Bronchial epithelial cell (primary cell): Measurements from ENCODE around the gene KRTAP10-9. TPM values are rescaled to one million over a fixed set of nuclear protein-coding genes. Genes with fewer than 3 reads are reported as not detected.

Experiments used
- DNase-seq: peaks from one replicate; pipeline ENCODE4 v3.0.0-alpha.2; 2010; ENCODE audit warnings: low read depth
- FAIRE-seq: peaks from 2 replicates; lab custom pipeline; 2011; peaks lifted over from hg19 to GRCh38; lab: Jason Lieb, UNC
- H3K27me3 ChIP-seq: 2 replicates; pipeline ENCODE4 v1.5.1; 2011; ENCODE audit warnings: low read length; ENCODE audit not compliant: control insufficient read depth, insufficient read depth
- H3K36me3 ChIP-seq: 2 replicates; pipeline ENCODE4 v1.5.1; 2011; ENCODE audit warnings: low read length; ENCODE audit not compliant: control insufficient read depth, insufficient read depth
- H3K4me3 ChIP-seq: 2 replicates; pipeline ENCODE4 v1.5.1; 2011; ENCODE audit warnings: mild to moderate bottlenecking, low read depth, low read length, control low read depth
- total RNA-seq: library from RNA; depleted of rRNA; stranded (reverse); fragments of >200 nt; gene quantifications from 2 replicates; pipeline ENCODE4 v1.2.1, GENCODE V29; 2014
- TF ChIP-seq, protein P1 (sequence below): IDR thresholded peaks from 2 replicates; pipeline ENCODE4 v1.5.1; 2011; ENCODE audit warnings: mild to moderate bottlenecking, moderate library complexity, low read length, control low read depth, inconsistent platforms; ENCODE audit not compliant: insufficient read depth, severe bottlenecking

Gene KRTAP10-9
- total RNA-seq, 1 donor from 2014 or later: not detected

DNA sequence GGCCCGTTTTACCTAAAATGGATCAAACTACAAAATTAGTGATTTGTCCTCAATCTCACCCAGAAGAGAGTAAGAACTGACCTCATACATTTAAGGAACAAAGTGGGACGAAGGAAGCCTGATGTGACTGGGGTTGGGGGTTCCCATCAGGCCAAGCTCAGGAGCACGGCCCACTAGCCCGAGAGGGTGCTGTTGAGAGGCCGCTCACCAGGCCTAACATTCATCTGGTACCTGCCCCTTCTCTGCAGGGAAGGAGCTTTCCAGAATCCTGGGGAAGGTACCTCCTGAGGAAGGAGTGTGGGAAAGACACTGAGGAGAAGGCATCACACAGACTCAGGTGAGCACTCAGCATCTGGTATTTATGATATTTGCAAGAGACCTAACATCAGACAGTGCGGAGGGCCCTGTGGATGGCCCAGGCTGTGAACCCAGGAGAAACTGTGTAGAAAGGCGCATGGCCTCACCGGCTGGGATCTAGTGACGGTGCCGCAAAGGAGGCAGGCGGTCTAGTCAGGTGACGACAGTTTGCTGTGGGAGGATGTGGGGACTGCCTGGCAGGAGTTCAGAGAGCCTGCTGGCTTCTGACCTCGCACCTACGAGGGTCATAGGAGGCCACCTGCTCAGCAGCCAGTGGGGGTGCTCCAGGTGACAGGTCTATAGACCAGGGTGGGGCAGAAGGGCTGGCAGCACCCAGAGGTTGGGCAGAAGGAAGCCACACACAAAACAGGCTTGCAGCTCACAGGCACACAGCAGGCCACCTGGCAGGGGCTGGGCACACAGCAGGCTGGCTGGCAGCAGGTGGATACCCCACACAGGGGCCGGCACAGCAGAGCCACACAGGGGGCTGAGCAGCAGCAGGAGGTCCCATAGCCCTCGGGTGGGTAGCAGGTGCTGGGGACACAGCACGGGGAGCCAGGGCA is 27.0 kb downstream of the KRTAP10-9 start:
- Histone ChIP-seq H3K36me3 (no peaks in the 10 kb centered on the region), H3K4me3 (no peak overlapping the region), H3K27me3 (no peaks in the 10 kb centered on the region)
- FAIRE-seq (peak; percentile 50), DNase-seq (no peak)
- TF ChIP-seq, protein P1, sequence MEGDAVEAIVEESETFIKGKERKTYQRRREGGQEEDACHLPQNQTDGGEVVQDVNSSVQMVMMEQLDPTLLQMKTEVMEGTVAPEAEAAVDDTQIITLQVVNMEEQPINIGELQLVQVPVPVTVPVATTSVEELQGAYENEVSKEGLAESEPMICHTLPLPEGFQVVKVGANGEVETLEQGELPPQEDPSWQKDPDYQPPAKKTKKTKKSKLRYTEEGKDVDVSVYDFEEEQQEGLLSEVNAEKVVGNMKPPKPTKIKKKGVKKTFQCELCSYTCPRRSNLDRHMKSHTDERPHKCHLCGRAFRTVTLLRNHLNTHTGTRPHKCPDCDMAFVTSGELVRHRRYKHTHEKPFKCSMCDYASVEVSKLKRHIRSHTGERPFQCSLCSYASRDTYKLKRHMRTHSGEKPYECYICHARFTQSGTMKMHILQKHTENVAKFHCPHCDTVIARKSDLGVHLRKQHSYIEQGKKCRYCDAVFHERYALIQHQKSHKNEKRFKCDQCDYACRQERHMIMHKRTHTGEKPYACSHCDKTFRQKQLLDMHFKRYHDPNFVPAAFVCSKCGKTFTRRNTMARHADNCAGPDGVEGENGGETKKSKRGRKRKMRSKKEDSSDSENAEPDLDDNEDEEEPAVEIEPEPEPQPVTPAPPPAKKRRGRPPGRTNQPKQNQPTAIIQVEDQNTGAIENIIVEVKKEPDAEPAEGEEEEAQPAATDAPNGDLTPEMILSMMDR: no peak

DNA sequence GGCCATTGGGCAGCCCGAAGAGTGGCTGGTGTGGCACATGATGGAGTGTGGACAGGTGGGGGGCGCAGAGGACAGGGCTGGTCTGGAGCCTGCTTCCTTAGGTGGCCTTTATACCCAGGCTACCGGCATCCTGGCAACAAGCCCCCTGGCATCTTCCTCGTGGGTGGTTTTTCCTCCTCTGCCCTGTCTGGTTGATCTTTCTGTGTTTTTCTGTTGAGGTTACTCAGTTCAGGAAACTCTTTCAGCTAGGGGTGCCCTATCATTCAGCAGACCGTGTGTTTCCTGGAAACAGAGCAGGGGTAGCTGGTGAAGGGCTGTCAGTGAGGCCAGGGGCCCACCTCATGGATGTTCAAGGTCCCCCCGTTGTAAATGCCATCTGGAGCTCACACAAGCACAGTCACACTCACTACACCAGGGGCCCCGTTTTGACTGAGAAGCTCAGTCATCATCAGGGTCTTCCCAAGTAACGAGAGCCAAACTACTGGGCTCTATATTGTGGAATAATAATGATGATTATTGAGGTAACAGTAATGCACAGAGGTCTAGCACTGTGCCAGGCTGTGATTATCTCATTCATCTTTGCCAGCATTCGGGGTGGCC is 27.8 kb downstream of the KRTAP10-9 start, which contains the start of gene KRTAP12-4:
KRTAP12-4 (minus strand) TSS at position 84 of the 600 bp plus-strand sequence; CDS start at position 39, 45 bp downstream.
- no peaks in the 10 kb centered on the region for H3K36me3 ChIP-seq
- FAIRE-seq (peak; percentile 91), DNase-seq (no peak)
- TF ChIP-seq, protein P1: no peak
- no peaks in the 10 kb centered on the region for H3K27me3 ChIP-seq
- H3K4me3 ChIP-seq: no peak within 1 kb of the TSS

- FAIRE-seq (no peak), DNase-seq (no peak)
- TF ChIP-seq, protein P1: no peak
- H3K36me3 ChIP-seq: no peaks in the 10 kb centered on the region
- H3K4me3 ChIP-seq: no peak overlapping the region
- H3K27me3 ChIP-seq: no peaks in the 10 kb centered on the region
Observed at GRCh38 chr21:44656868-44657267, 30.0 kb downstream of the KRTAP10-9 start.

- DNase-seq (no peak), FAIRE-seq (peak; percentile 68)
- Histone ChIP-seq H3K36me3 (no peaks in the 10 kb centered on the region), H3K4me3 (no peak within 1 kb of the TSS), H3K27me3 (no peaks in the 10 kb centered on the region)
- TF ChIP-seq, protein P1: no peak
Observed at GRCh38 chr21:44657635-44658540, 31.0 kb downstream of the KRTAP10-9 start, which contains the start of gene KRTAP12-3. Gene KRTAP12-3, plus strand, starts transcription at chr21:44657932. Its CDS starts 48 bp downstream, at chr21:44657980.

- no peak overlapping the region for H3K4me3 ChIP-seq
- TF ChIP-seq, protein P1: no peak
- no peak for FAIRE-seq
- H3K27me3 ChIP-seq: no peaks in the 10 kb centered on the region
- H3K36me3 ChIP-seq: no peaks in the 10 kb centered on the region
- no peak for DNase-seq
Observed at GRCh38 chr21:44658541-44658910, 31.6 kb downstream of the KRTAP10-9 start.
